Neutrophil (primary cell): ENCODE results near the gene NIPA2.
"Not testable (repeated sequence)": the region's sequence is repeated elsewhere in the genome, so short reads cannot be mapped to it uniquely, and the experiment has no call there.

ENCODE experiments used
- H3K27ac ChIP-seq: fragments of 200-600 bp; sonication (generic); 2 replicates; pipeline ENCODE4 v1.5.1; 2016; ENCODE audit warnings: mild to moderate bottlenecking, moderate library complexity
- H3K27me3 ChIP-seq: fragments of 200-600 bp; sonication (generic); 2 replicates; pipeline ENCODE4 v1.6.0; 2016; ENCODE audit warnings: mild to moderate bottlenecking
- H3K36me3 ChIP-seq: fragments of 200-600 bp; sonication (generic); 2 replicates; pipeline ENCODE4 v1.5.1; 2017
- H3K4me1 ChIP-seq, 2 experiments: fragments of 200-600 bp in 1 of 2; sonication (generic) in 1 of 2; 1 replicate in 1 of 2; 2 replicates in 1 of 2; pipeline versions ENCODE4 v1.5.1 to v1.6.1; 2013 to 2016; ENCODE audit warnings: low read depth in 1 of 2, low read length in 1 of 2, mild to moderate bottlenecking in 1 of 2, moderate library complexity in 1 of 2; ENCODE audit not compliant: control insufficient read depth in 1 of 2, insufficient read depth in 1 of 2
- H3K4me3 ChIP-seq, 2 experiments: fragments of 200-600 bp in 1 of 2; sonication (generic) in 1 of 2; 1 replicate in 1 of 2; 2 replicates in 1 of 2; pipeline ENCODE4 v1.5.1; 2013 to 2016; ENCODE audit warnings: low read depth in 1 of 2, low read length in 1 of 2, mild to moderate bottlenecking in 1 of 2, moderate library complexity in 1 of 2
- H3K9me3 ChIP-seq: fragments of 200-600 bp; sonication (generic); 2 replicates; pipeline ENCODE4 v1.5.1; 2016
- CTCF ChIP-seq: fragments of 200-600 bp; sonication (generic); IDR thresholded peaks from 2 replicates; pipeline ENCODE4 v1.5.1; 2016; ENCODE audit warnings: antibody characterized with exemption

NIPA2 gene

GRCh38 chr15:22799902-22800301, 38.6 kb upstream of the NIPA2 start:
- no peak overlapping the region for H3K27ac ChIP-seq
- H3K4me3 ChIP-seq: no peak overlapping the region
- no peaks in the 10 kb centered on the region for H3K4me1 ChIP-seq
- no peak for TF ChIP-seq CTCF
- no peaks in the 10 kb centered on the region for H3K27me3 ChIP-seq
- H3K9me3 ChIP-seq: no peaks in the 10 kb centered on the region
- no peaks in the 10 kb centered on the region for H3K36me3 ChIP-seq

- H3K27ac ChIP-seq, H3K4me1 ChIP-seq, H3K27me3 ChIP-seq, H3K36me3 ChIP-seq, H3K9me3 ChIP-seq, H3K4me3 ChIP-seq: not testable (repeated sequence)
Observed at GRCh38 chr15:22803006-22803405, 35.5 kb upstream of the NIPA2 start.

DNA sequence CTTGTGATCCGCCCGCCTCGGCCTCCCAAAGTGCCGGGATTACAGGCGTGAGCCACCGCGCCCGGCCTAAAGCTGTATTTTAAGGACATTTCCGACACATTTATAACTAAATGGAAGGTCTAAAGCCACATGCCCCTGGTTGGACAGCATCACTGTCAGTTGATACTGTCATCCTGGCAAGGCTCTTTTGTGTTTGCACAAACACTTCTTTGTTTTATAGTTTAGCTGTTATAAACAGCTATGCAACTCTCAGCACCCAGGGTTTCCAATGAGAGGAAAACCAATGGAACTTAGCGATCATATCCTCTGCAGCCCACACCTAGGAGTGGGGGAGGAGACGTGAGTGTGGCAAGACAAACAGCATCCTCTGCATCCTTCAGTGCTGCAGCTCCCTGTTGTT, 32.3 kb upstream of the NIPA2 start:
- Histone ChIP-seq H3K36me3 (no peaks in the 10 kb centered on the region), H3K9me3 (no peaks in the 10 kb centered on the region), H3K4me3 (no peak overlapping the region), H3K27ac (no peak overlapping the region), H3K27me3 (no peaks in the 10 kb centered on the region), H3K4me1 (no peaks in the 10 kb centered on the region)
- no peak for TF ChIP-seq CTCF

GRCh38 chr15:22806664-22807063, 31.8 kb upstream of the NIPA2 start:
- no peak for TF ChIP-seq CTCF
- H3K4me3 ChIP-seq: no peak overlapping the region
- H3K27me3 ChIP-seq: no peaks in the 10 kb centered on the region
- H3K4me1 ChIP-seq: no peaks in the 10 kb centered on the region
- H3K9me3 ChIP-seq: no peaks in the 10 kb centered on the region
- no peak overlapping the region for H3K27ac ChIP-seq
- no peaks in the 10 kb centered on the region for H3K36me3 ChIP-seq

DNA sequence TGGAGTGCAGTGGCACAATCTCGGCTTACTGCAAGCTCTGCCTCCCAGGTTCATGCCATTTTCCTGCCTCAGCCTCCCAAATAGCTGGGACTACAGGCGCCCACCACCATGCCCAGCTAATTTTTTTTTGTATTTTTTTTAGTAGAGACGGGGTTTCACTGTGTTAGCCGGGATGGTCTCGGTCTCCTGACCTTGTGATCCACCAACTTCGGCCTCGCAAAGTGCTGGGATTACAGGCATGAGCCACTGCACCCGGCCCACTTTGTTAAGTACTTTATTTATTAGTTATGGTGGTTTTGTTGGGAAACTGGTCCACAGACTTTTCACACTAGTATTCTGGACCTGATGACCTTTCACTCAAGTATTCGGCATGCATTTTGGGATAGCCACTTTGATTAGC, 30.6 kb upstream of the NIPA2 start:
- H3K27me3 ChIP-seq, H3K4me1 ChIP-seq, H3K9me3 ChIP-seq, H3K27ac ChIP-seq, H3K4me3 ChIP-seq, H3K36me3 ChIP-seq: not testable (repeated sequence)

DNA sequence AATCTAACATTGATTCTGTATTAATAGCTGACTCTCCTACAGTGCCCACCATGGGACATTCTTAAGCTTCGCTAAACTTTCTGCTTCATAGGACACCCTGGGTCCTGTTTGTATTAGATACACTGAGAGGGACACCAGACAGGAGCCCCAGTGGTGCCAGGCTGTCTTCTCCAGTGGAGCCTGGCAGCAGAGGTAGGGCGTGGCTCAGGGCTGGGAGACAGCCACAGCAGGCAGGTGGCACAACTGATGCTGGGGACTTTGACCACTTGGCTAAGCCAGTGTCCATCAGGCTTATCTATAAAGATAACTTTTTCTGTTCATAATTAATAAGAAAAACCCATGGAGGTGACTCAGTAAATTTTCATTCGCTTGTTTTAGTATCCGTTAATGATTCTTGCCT, 30.2 kb upstream of the NIPA2 start:
- H3K27ac ChIP-seq: no peak overlapping the region
- no peaks in the 10 kb centered on the region for H3K4me1 ChIP-seq
- H3K9me3 ChIP-seq: no peaks in the 10 kb centered on the region
- no peaks in the 10 kb centered on the region for H3K36me3 ChIP-seq
- no peak overlapping the region for H3K4me3 ChIP-seq
- TF ChIP-seq CTCF: no peak
- H3K27me3 ChIP-seq: no peaks in the 10 kb centered on the region

DNA sequence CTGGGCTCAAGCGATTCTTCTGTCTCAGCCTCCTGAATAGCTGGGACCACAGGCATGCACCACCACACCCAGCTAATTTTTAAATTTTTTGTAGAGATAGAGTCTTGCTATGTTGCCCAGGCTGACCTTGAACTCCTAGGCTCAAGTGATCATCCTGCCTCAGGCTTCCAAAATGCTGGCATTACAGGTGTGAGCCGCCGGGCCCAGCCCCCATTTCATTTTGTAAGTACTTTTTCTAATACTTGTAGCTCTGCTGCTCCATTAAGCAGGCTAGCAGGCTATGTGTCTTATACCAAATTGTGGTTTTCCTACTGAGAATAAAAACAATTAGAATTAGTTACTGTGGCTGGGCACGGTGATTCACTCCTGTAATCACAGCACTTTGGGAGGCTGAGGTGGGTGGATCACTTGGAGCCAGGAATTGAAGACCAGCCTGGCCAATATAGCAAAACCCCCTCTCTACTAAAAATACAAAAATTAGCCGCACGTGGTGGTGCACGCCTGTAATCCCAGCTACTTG, 29.6 kb upstream of the NIPA2 start:
- no peak overlapping the region for H3K4me3 ChIP-seq
- no peaks in the 10 kb centered on the region for H3K9me3 ChIP-seq
- TF ChIP-seq CTCF: no peak
- H3K36me3 ChIP-seq: no peaks in the 10 kb centered on the region
- no peaks in the 10 kb centered on the region for H3K4me1 ChIP-seq
- no peaks in the 10 kb centered on the region for H3K27me3 ChIP-seq
- no peak overlapping the region for H3K27ac ChIP-seq
